H1 (cell line): ENCODE data around the gene RNF152. TPM values are rescaled to one million over a fixed set of nuclear protein-coding genes. Genes with fewer than 3 reads are reported as not detected.

ENCODE experiments used
- CTCF ChIA-PET: fragments of 300-600 bp; sonication (Branson Sonifier 250); formaldehyde crosslinking; loops from one replicate; lab custom pipeline; 2021; ENCODE audit not compliant: partially characterized antibody; lab: Charles Lee
- POLR2A ChIA-PET: fragments of 300-600 bp; sonication (Branson Sonifier 250); formaldehyde crosslinking; loops from one replicate; lab custom pipeline; 2021; ENCODE audit warnings: inconsistent platforms; ENCODE audit not compliant: partially characterized antibody; lab: Charles Lee
- DNase-seq, 2 experiments: peaks; one replicate each; pipeline versions ENCODE4 v3.0.0 to v3.0.0-alpha.2; 2010 to 2022; ENCODE audit warnings: low spot score in 2 of 2, low read depth in 1 of 2, mixed read lengths in 1 of 2
- FAIRE-seq: peaks from 2 replicates; lab custom pipeline; 2011; peaks lifted over from hg19 to GRCh38; lab: Jason Lieb, UNC
- H2AFZ ChIP-seq: 2 replicates; pipeline ENCODE4 v1.8.1; 2012; ENCODE audit warnings: low read length, inconsistent platforms
- H2AK5ac ChIP-seq: 2 replicates; pipeline ENCODE4 v1.6.1; 2013; ENCODE audit warnings: low read depth, low read length
- H2BK120ac ChIP-seq: replicated peaks from 2 replicates; pipeline ENCODE3; 2013; ENCODE audit warnings: low read depth, low read length, inconsistent platforms
- H2BK12ac ChIP-seq: 2 replicates; pipeline ENCODE4 v1.6.1; 2013; ENCODE audit warnings: low read depth, low read length
- H2BK15ac ChIP-seq: 2 replicates; pipeline ENCODE4 v1.6.1; 2013; ENCODE audit warnings: low read length
- H2BK20ac ChIP-seq: 2 replicates; pipeline ENCODE4 v1.6.1; 2013; ENCODE audit warnings: low read length
- H2BK5ac ChIP-seq: 2 replicates; pipeline ENCODE4 v1.6.1; 2013; ENCODE audit warnings: low read depth, low read length
- H3K14ac ChIP-seq: 2 replicates; pipeline ENCODE4 v1.6.1; 2013; ENCODE audit warnings: inconsistent platforms; ENCODE audit not compliant: insufficient read length
- H3K18ac ChIP-seq: 2 replicates; pipeline ENCODE4 v1.6.1; 2013; ENCODE audit warnings: low read length; ENCODE audit errors: extremely low read depth
- H3K23ac ChIP-seq: 2 replicates; pipeline ENCODE4 v1.6.1; 2013; ENCODE audit warnings: inconsistent platforms; ENCODE audit not compliant: insufficient read length
- H3K23me2 ChIP-seq: 2 replicates; pipeline ENCODE4 v1.6.1; 2013; ENCODE audit warnings: low read depth, low read length
- H3K27ac ChIP-seq: 2 replicates; pipeline ENCODE4 v1.6.1; 2011; ENCODE audit warnings: low read depth, low read length, inconsistent platforms
- H3K27me3 ChIP-seq, 4 experiments: replicated peaks in 1 of 4; 1 replicate in 1 of 4; 2 replicates in 3 of 4; pipeline versions ENCODE4 v1.6.1 to v1.8.1; 2011 to 2013; ENCODE audit warnings: low read length in 3 of 4, mild to moderate bottlenecking in 3 of 4, inconsistent platforms in 2 of 4, mixed read lengths in 2 of 4, moderate library complexity in 1 of 4; ENCODE audit not compliant: control insufficient read depth in 3 of 4, insufficient read depth in 3 of 4; ENCODE audit errors: extremely low read depth in 1 of 4
- H3K36me3 ChIP-seq, 4 experiments: 2 replicates each; pipeline versions ENCODE4 v1.6.1 to v1.8.1; 2011 to 2013; ENCODE audit warnings: mild to moderate bottlenecking in 4 of 4, low read length in 3 of 4, moderate library complexity in 2 of 4, control low read depth in 1 of 4, inconsistent platforms in 1 of 4; ENCODE audit not compliant: insufficient read depth in 4 of 4, control insufficient read depth in 2 of 4
- H3K4ac ChIP-seq: replicated peaks from 2 replicates; pipeline ENCODE3; 2013; ENCODE audit warnings: low read length, low read depth, mixed read lengths, inconsistent platforms; ENCODE audit not compliant: insufficient read length
- H3K4me1 ChIP-seq, 4 experiments: replicated peaks in 1 of 4; 1 replicate in 1 of 4; 2 replicates in 3 of 4; pipeline versions ENCODE4 v1.6.1 to v1.8.1; 2011 to 2013; ENCODE audit warnings: low read length in 3 of 4, inconsistent platforms in 2 of 4, mixed read lengths in 1 of 4; ENCODE audit not compliant: insufficient read depth in 4 of 4, control insufficient read depth in 3 of 4
- H3K4me2 ChIP-seq, 2 experiments: 2 replicates each; pipeline versions ENCODE4 v1.6.1 to v1.8.1; 2011 to 2013; ENCODE audit warnings: low read depth in 2 of 2, low read length in 2 of 2, control low read depth in 1 of 2, inconsistent platforms in 1 of 2, mild to moderate bottlenecking in 1 of 2; ENCODE audit not compliant: insufficient read depth in 1 of 2
- H3K4me3 ChIP-seq, 4 experiments: fragments of 200-600, 300-600 bp in 1 of 4; sonication (generic), shearing (Covaris generic), sonication (Bioruptor Twin) in 1 of 4; 2 replicates each; pipeline versions ENCODE4 v1.5.1 to v1.8.1; 2011 to 2016; ENCODE audit warnings: low read length in 4 of 4, low read depth in 3 of 4, control low read depth in 2 of 4, inconsistent platforms in 2 of 4, mild to moderate bottlenecking in 2 of 4, mixed read lengths in 1 of 4, moderate library complexity in 1 of 4; ENCODE audit not compliant: insufficient read depth in 2 of 4; ENCODE audit errors: extremely low read depth in 1 of 4
- H3K56ac ChIP-seq: replicated peaks from 2 replicates; pipeline ENCODE3; 2013; ENCODE audit warnings: low read depth, mild to moderate bottlenecking, mixed read lengths, low read length, inconsistent platforms; ENCODE audit not compliant: insufficient read length
- H3K79me1 ChIP-seq: 2 replicates; pipeline ENCODE4 v1.6.1; 2013; ENCODE audit warnings: low read depth, low read length, control low read depth
- H3K79me2 ChIP-seq, 2 experiments: 2 replicates each; pipeline versions ENCODE4 v1.6.1 to v1.8.1; 2012 to 2013; ENCODE audit warnings: low read length in 2 of 2, mild to moderate bottlenecking in 2 of 2, inconsistent platforms in 1 of 2; ENCODE audit not compliant: insufficient read depth in 2 of 2, control insufficient read depth in 1 of 2
- H3K9ac ChIP-seq, 4 experiments: replicated peaks in 1 of 4; 1 replicate in 1 of 4; 2 replicates in 3 of 4; pipeline versions ENCODE4 v1.6.1 to v1.8.1; 2011 to 2013; ENCODE audit warnings: low read depth in 3 of 4, low read length in 3 of 4, control low read depth in 2 of 4, mild to moderate bottlenecking in 2 of 4, moderate library complexity in 2 of 4, inconsistent platforms in 1 of 4; ENCODE audit errors: extremely low read depth in 1 of 4
- H3K9me3 ChIP-seq, 2 experiments: 2 replicates each; pipeline versions ENCODE4 v1.6.1 to v1.8.1; 2012 to 2013; ENCODE audit warnings: mild to moderate bottlenecking in 2 of 2, moderate library complexity in 2 of 2, control low read depth in 1 of 2, inconsistent platforms in 1 of 2, low read depth in 1 of 2, low read length in 1 of 2, mixed read lengths in 1 of 2; ENCODE audit not compliant: insufficient read depth in 2 of 2
- H4K20me1 ChIP-seq, 2 experiments: replicated peaks in 1 of 2; 2 replicates each; pipeline versions ENCODE3 to v1.8.1; 2011 to 2013; ENCODE audit warnings: inconsistent platforms in 2 of 2, low read length in 2 of 2, mild to moderate bottlenecking in 1 of 2; ENCODE audit not compliant: insufficient read depth in 2 of 2, control insufficient read depth in 1 of 2
- H4K5ac ChIP-seq: 2 replicates; pipeline ENCODE4 v1.6.1; 2013; ENCODE audit warnings: low read length, low read depth, mixed read lengths, inconsistent platforms; ENCODE audit not compliant: insufficient read length
- H4K8ac ChIP-seq: 2 replicates; pipeline ENCODE4 v1.8.0; 2013; ENCODE audit warnings: mild to moderate bottlenecking, moderate library complexity, low read length, inconsistent platforms; ENCODE audit not compliant: insufficient read depth; ENCODE audit errors: extremely low read depth
- H4K91ac ChIP-seq: replicated peaks from 2 replicates; pipeline ENCODE3; 2013; ENCODE audit warnings: low read length, mixed read lengths, inconsistent platforms; ENCODE audit not compliant: insufficient read length
- CEBPB ChIP-seq: IDR thresholded peaks from 2 replicates; pipeline ENCODE4 v1.6.1; 2012; ENCODE audit warnings: low read depth, low read length
- CHD2 ChIP-seq: IDR thresholded peaks from 2 replicates; pipeline ENCODE4 v1.6.1; 2012; ENCODE audit warnings: low read length, improper control_type of control experiment
- CTBP2 ChIP-seq: IDR thresholded peaks from 2 replicates; pipeline ENCODE4 v1.7.0; 2011; ENCODE audit warnings: borderline replicate concordance, mild to moderate bottlenecking, moderate library complexity, mixed read lengths, low read length; ENCODE audit not compliant: insufficient read depth, insufficient read length
- HDAC2 ChIP-seq, 2 experiments: fragments of 300-600 bp in 1 of 2; sonication (generic) in 1 of 2; IDR thresholded peaks; 2 replicates each; pipeline ENCODE4 v1.6.1; 2011 to 2012; ENCODE audit warnings: low read depth in 2 of 2, low read length in 2 of 2, mild to moderate bottlenecking in 2 of 2, moderate library complexity in 2 of 2, borderline replicate concordance in 1 of 2, inconsistent platforms in 1 of 2
- KDM4A ChIP-seq: IDR thresholded peaks from one replicate; pipeline ENCODE4 v1.7.1; 2012; ENCODE audit warnings: low read depth, mild to moderate bottlenecking, moderate library complexity, low read length, inconsistent platforms; ENCODE audit not compliant: severe bottlenecking
- NANOG ChIP-seq: IDR thresholded peaks from 2 replicates; pipeline ENCODE4 v1.6.1; 2011; ENCODE audit warnings: low read length, low read depth, mild to moderate bottlenecking, inconsistent platforms; ENCODE audit not compliant: insufficient read depth, poor library complexity, severe bottlenecking
- RFX5 ChIP-seq: IDR thresholded peaks from 2 replicates; pipeline ENCODE4 v1.6.1; 2011; ENCODE audit warnings: low read depth, low read length, improper control_type of control experiment, borderline replicate concordance
- RNF2 ChIP-seq: fragments of 200-900, 300-1000 bp; sonication (generic); IDR thresholded peaks from 2 replicates; pipeline ENCODE4 v1.7.1; 2016; ENCODE audit warnings: borderline replicate concordance, low read depth, mild to moderate bottlenecking, antibody characterized with exemption, low read length; ENCODE audit not compliant: poor library complexity, severe bottlenecking; ENCODE audit errors: missing control alignments
- SIX5 ChIP-seq: IDR thresholded peaks from 2 replicates; pipeline ENCODE4 v1.6.1; 2011; ENCODE audit warnings: mild to moderate bottlenecking, low read depth, low read length
- YY1 ChIP-seq: IDR thresholded peaks from 2 replicates; pipeline ENCODE4 v1.6.1; 2011; ENCODE audit warnings: low read depth, mild to moderate bottlenecking, low read length
- WGBS, 2 experiments: shearing (Covaris generic) in 1 of 2; methylation state at CpG; one replicate each; pipeline versions ENCODE4 v1.1.6 to v1.1.7; 2013 to 2015; ENCODE audit warnings: low lambda C conversion rate in 2 of 2, mixed read lengths in 2 of 2, inconsistent platforms in 1 of 2, low coverage in 1 of 2, missing lambda C conversion rate in 1 of 2; ENCODE audit not compliant: insufficient replicate concordance in 2 of 2, insufficient coverage in 1 of 2, insufficient read length in 1 of 2; ENCODE audit errors: extremely low coverage in 1 of 2, missing lambda C conversion rate in 1 of 2; 5-methylcytosine and 5-hydroxymethylcytosine counted together
- polyA plus RNA-seq, 7 experiments: library from polyadenylated mRNA; depleted of rRNA in 3 of 7; stranded (reverse) in 5 of 7; unstranded in 2 of 7; fragments of >200 nt in 5 of 7; fragments of 200-250 nt in 2 of 7; gene quantifications; 1 replicate in 5 of 7; 2 replicates in 1 of 7; 4 replicates in 1 of 7; pipeline versions ENCODE4 v1.2.1 to v1.2.3, GENCODE V29; 2011 to 2013; ENCODE audit warnings: missing spikeins in 2 of 7, mixed read lengths in 2 of 7
- total RNA-seq: library from RNA; stranded (reverse); fragmentation: NEBNext Ultra II Directional; extraction: Animal tissue kit (Norgen Biotek cat#: 25700); gene quantifications from 2 replicates; pipeline ENCODE4 v1.2.1, GENCODE V29; 2021
- TF ChIP-seq, protein P1 (sequence below): IDR thresholded peaks from 2 replicates; pipeline ENCODE4 v1.6.1; 2012; ENCODE audit warnings: low read length, inconsistent platforms

The RNF152 gene
- total and polyA plus RNA-seq, 2 of the 8 experiments (the other 6 are each of a cell fraction or from before 2014, with no cell fraction given), result 1.1 to 2.7 TPM

DNA sequence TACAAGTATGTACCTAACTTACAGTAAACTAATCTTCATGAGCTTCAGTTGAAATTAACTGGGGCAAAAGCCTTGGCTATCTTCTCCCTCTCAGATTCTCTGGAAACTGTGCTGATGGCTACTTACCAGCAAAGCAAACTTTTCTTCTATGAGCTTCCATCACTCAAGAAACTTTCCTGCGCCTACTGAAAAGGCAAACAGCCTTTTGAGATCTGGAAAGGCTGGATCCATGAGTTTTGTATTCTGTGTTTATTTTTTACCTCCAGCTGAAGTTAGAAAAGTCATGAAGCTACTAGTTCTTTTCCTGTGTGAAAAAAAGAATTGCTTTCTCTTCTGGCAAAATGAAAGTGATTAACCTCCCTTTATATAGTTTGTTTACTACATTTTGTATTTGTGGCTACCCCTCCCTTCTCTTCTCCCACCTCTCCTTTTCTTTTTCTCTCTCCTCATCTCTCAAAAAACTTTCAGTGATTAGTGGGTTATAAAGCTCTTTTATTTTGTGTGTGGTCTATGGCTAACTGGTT lies 49.2 kb upstream of the RNF152 start:
- Histone ChIP-seq H2AK5ac (no peak overlapping the region), H2BK120ac (no peak overlapping the region), H2BK15ac (no peak overlapping the region), H3K4me1 (no peaks in the 10 kb centered on the region), H3K23ac (no peak overlapping the region), H3K4me3 (no peak overlapping the region), H3K79me1 (no peaks in the 10 kb centered on the region), H3K23me2 (no peaks in the 10 kb centered on the region), H2BK12ac (no peak overlapping the region), H3K56ac (no peak overlapping the region), H3K18ac (no peak overlapping the region), H3K27me3 (no peaks in the 10 kb centered on the region), H2AFZ (no peak overlapping the region), H4K20me1 (no peaks in the 10 kb centered on the region), H3K36me3 (no peaks in the 10 kb centered on the region), H3K27ac (no peak overlapping the region), H3K9me3 (0 out of 4 replicates have a peak, but pooled peaks cover 0 to 3% of the 10 kb centered on the region in 2 experiments), H3K14ac (no peak overlapping the region), H2BK20ac (no peak overlapping the region), H3K4ac (no peak overlapping the region), H3K4me2 (no peak overlapping the region), H4K91ac (no peak overlapping the region), H3K79me2 (no peaks in the 10 kb centered on the region), H4K5ac (no peak overlapping the region), H3K9ac (no peak overlapping the region), H2BK5ac (no peak overlapping the region), H4K8ac (no peak overlapping the region)
- DNase-seq (no peak), FAIRE-seq (no peak)
- POLR2A ChIA-PET, result interaction anchor here (0.9 kb wide), 1 partner anchor 10 kb away, joined by 3 read pairs; no protein-coding TSS in a partner anchor
- CTCF ChIA-PET, result interaction anchor here (0.6 to 1.6 kb wide), 5 partner anchors 40 to 338 kb away, joined by 3 to 4 read pairs (median 4); no protein-coding TSS in a partner anchor
- 77% methylated on average over 1 of the region's 1 CpG; no CpG with 5 or more reads in 1 of the 2 experiments for WGBS, 2 experiments
- TF ChIP-seq CHD2, result no peak
- no peak for TF ChIP-seq KDM4A
- no peak for TF ChIP-seq CEBPB
- TF ChIP-seq HDAC2 (IDR thresholded peaks at IDR 0.05; ENCODE audit: borderline replicate concordance in 1 of 2, low read depth in 2 of 2, low read length in 2 of 2), result no peak
- TF ChIP-seq RFX5, result no peak
- TF ChIP-seq RNF2, result no peak
- no peak for TF ChIP-seq YY1
- TF ChIP-seq, protein P1, sequence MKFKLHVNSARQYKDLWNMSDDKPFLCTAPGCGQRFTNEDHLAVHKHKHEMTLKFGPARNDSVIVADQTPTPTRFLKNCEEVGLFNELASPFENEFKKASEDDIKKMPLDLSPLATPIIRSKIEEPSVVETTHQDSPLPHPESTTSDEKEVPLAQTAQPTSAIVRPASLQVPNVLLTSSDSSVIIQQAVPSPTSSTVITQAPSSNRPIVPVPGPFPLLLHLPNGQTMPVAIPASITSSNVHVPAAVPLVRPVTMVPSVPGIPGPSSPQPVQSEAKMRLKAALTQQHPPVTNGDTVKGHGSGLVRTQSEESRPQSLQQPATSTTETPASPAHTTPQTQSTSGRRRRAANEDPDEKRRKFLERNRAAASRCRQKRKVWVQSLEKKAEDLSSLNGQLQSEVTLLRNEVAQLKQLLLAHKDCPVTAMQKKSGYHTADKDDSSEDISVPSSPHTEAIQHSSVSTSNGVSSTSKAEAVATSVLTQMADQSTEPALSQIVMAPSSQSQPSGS, result no peak
- TF ChIP-seq NANOG, result no peak
- TF ChIP-seq CTBP2, result no peak
- no peak for TF ChIP-seq SIX5
